ENCODE results near the gene PTPRR.

PTPRR gene

GRCh38 chr12:70628701-70629480, 291.6 kb downstream of the PTPRR start:
- Histone ChIP-seq H3K4me1 (ENCODE audit: control insufficient read depth in 2 of 2, insufficient read depth in 2 of 2, low read length in 2 of 2) (no peaks in the 10 kb centered on the region), H3K36me3 (ENCODE audit: control insufficient read depth in 2 of 2, insufficient read depth in 2 of 2, low read length in 2 of 2) (no peaks in the 10 kb centered on the region), H3K4me3 (ENCODE audit: low read length in 2 of 2) (no peak overlapping the region), H3K27ac (ENCODE audit: low read depth in 2 of 2, low read length in 2 of 2) (no peak overlapping the region), H3K9ac (ENCODE audit: low read depth in 1 of 2, low read length in 2 of 2) (no peak overlapping the region), H3K27me3 (ENCODE audit: control insufficient read depth in 2 of 2, insufficient read depth in 2 of 2, low read length in 2 of 2) (no peaks in the 10 kb centered on the region), H3K9me3 (ENCODE audit: control insufficient read depth in 2 of 2, low read length in 2 of 2) (no peaks in the 10 kb centered on the region)

- Histone ChIP-seq H3K27me3 (ENCODE audit: control insufficient read depth in 2 of 2, insufficient read depth in 2 of 2, low read length in 2 of 2) (no peaks in the 10 kb centered on the region), H3K9ac (ENCODE audit: low read depth in 1 of 2, low read length in 2 of 2) (no peak overlapping the region), H3K4me1 (ENCODE audit: control insufficient read depth in 2 of 2, insufficient read depth in 2 of 2, low read length in 2 of 2) (no peaks in the 10 kb centered on the region), H3K27ac (ENCODE audit: low read depth in 2 of 2, low read length in 2 of 2) (no peak overlapping the region), H3K36me3 (ENCODE audit: control insufficient read depth in 2 of 2, insufficient read depth in 2 of 2, low read length in 2 of 2) (no peaks in the 10 kb centered on the region), H3K9me3 (ENCODE audit: control insufficient read depth in 2 of 2, low read length in 2 of 2) (no peaks in the 10 kb centered on the region), H3K4me3 (ENCODE audit: low read length in 2 of 2) (no peak overlapping the region)
Observed at GRCh38 chr12:70627677-70628076, 292.9 kb downstream of the PTPRR start.

- H3K27ac ChIP-seq (ENCODE audit: low read depth in 2 of 2, low read length in 2 of 2) = no peak overlapping the region
- no peaks in the 10 kb centered on the region for H3K4me1 ChIP-seq (ENCODE audit: control insufficient read depth in 2 of 2, insufficient read depth in 2 of 2, low read length in 2 of 2)
- no peaks in the 10 kb centered on the region for H3K27me3 ChIP-seq (ENCODE audit: control insufficient read depth in 2 of 2, insufficient read depth in 2 of 2, low read length in 2 of 2)
- H3K36me3 ChIP-seq (ENCODE audit: control insufficient read depth in 2 of 2, insufficient read depth in 2 of 2, low read length in 2 of 2) = no peaks in the 10 kb centered on the region
- no peak overlapping the region for H3K9ac ChIP-seq (ENCODE audit: low read depth in 1 of 2, low read length in 2 of 2)
- H3K4me3 ChIP-seq (ENCODE audit: low read length in 2 of 2) = no peak overlapping the region
- no peaks in the 10 kb centered on the region for H3K9me3 ChIP-seq (ENCODE audit: control insufficient read depth in 2 of 2, low read length in 2 of 2)
Observed at GRCh38 chr12:70626180-70626579, 294.4 kb downstream of the PTPRR start.

- Histone ChIP-seq H3K36me3 (ENCODE audit: control insufficient read depth in 2 of 2, insufficient read depth in 2 of 2, low read length in 2 of 2) (no peaks in the 10 kb centered on the region), H3K9me3 (ENCODE audit: control insufficient read depth in 2 of 2, low read length in 2 of 2) (no peaks in the 10 kb centered on the region), H3K4me1 (ENCODE audit: control insufficient read depth in 2 of 2, insufficient read depth in 2 of 2, low read length in 2 of 2) (no peaks in the 10 kb centered on the region), H3K4me3 (ENCODE audit: low read length in 2 of 2) (no peak overlapping the region), H3K27me3 (ENCODE audit: control insufficient read depth in 2 of 2, insufficient read depth in 2 of 2, low read length in 2 of 2) (no peaks in the 10 kb centered on the region), H3K9ac (ENCODE audit: low read depth in 1 of 2, low read length in 2 of 2) (no peak overlapping the region), H3K27ac (ENCODE audit: low read depth in 2 of 2, low read length in 2 of 2) (no peak overlapping the region)
Observed at GRCh38 chr12:70619471-70620152, 300.9 kb downstream of the PTPRR start.

- Histone ChIP-seq H3K36me3 (ENCODE audit: control insufficient read depth in 2 of 2, insufficient read depth in 2 of 2, low read length in 2 of 2) (no peaks in the 10 kb centered on the region), H3K27ac (ENCODE audit: low read depth in 2 of 2, low read length in 2 of 2) (no peak overlapping the region), H3K4me1 (ENCODE audit: control insufficient read depth in 2 of 2, insufficient read depth in 2 of 2, low read length in 2 of 2) (no peaks in the 10 kb centered on the region), H3K4me3 (ENCODE audit: low read length in 2 of 2) (no peak overlapping the region), H3K9ac (ENCODE audit: low read depth in 1 of 2, low read length in 2 of 2) (no peak overlapping the region), H3K27me3 (ENCODE audit: control insufficient read depth in 2 of 2, insufficient read depth in 2 of 2, low read length in 2 of 2) (no peaks in the 10 kb centered on the region), H3K9me3 (ENCODE audit: control insufficient read depth in 2 of 2, low read length in 2 of 2) (no peaks in the 10 kb centered on the region)
Observed at GRCh38 chr12:70618371-70618770, 302.2 kb downstream of the PTPRR start.

- H3K4me3 ChIP-seq (ENCODE audit: low read length in 2 of 2) = no peak overlapping the region
- no peak overlapping the region for H3K9ac ChIP-seq (ENCODE audit: low read depth in 1 of 2, low read length in 2 of 2)
- H3K27me3 ChIP-seq (ENCODE audit: control insufficient read depth in 2 of 2, insufficient read depth in 2 of 2, low read length in 2 of 2) = no peaks in the 10 kb centered on the region
- no peaks in the 10 kb centered on the region for H3K4me1 ChIP-seq (ENCODE audit: control insufficient read depth in 2 of 2, insufficient read depth in 2 of 2, low read length in 2 of 2)
- H3K27ac ChIP-seq (ENCODE audit: low read depth in 2 of 2, low read length in 2 of 2) = no peak overlapping the region
- H3K9me3 ChIP-seq (ENCODE audit: control insufficient read depth in 2 of 2, low read length in 2 of 2) = no peaks in the 10 kb centered on the region
- H3K36me3 ChIP-seq (ENCODE audit: control insufficient read depth in 2 of 2, insufficient read depth in 2 of 2, low read length in 2 of 2) = no peaks in the 10 kb centered on the region
Observed at GRCh38 chr12:70617450-70617849, 303.1 kb downstream of the PTPRR start.

GRCh38 chr12:70615174-70615866, 305.2 kb downstream of the PTPRR start:
- Histone ChIP-seq H3K9me3 (ENCODE audit: control insufficient read depth in 2 of 2, low read length in 2 of 2) (no peaks in the 10 kb centered on the region), H3K36me3 (ENCODE audit: control insufficient read depth in 2 of 2, insufficient read depth in 2 of 2, low read length in 2 of 2) (no peaks in the 10 kb centered on the region), H3K4me3 (ENCODE audit: low read length in 2 of 2) (no peak overlapping the region), H3K27ac (ENCODE audit: low read depth in 2 of 2, low read length in 2 of 2) (no peak overlapping the region), H3K27me3 (ENCODE audit: control insufficient read depth in 2 of 2, insufficient read depth in 2 of 2, low read length in 2 of 2) (no peaks in the 10 kb centered on the region), H3K4me1 (ENCODE audit: control insufficient read depth in 2 of 2, insufficient read depth in 2 of 2, low read length in 2 of 2) (peaks cover 0 to 4% of the 10 kb centered on the region in 2 donors), H3K9ac (ENCODE audit: low read depth in 1 of 2, low read length in 2 of 2) (no peak overlapping the region)

GRCh38 chr12:70609739-70610491, 310.6 kb downstream of the PTPRR start:
- Histone ChIP-seq H3K4me1 (ENCODE audit: control insufficient read depth in 2 of 2, insufficient read depth in 2 of 2, low read length in 2 of 2) (peaks cover 5 to 9% of the 10 kb centered on the region in 2 donors), H3K27ac (ENCODE audit: low read depth in 2 of 2, low read length in 2 of 2) (peak overlapping the region; percentile 63 to 67), H3K27me3 (ENCODE audit: control insufficient read depth in 2 of 2, insufficient read depth in 2 of 2, low read length in 2 of 2) (no peaks in the 10 kb centered on the region), H3K4me3 (ENCODE audit: low read length in 2 of 2) (peak overlapping the region; percentile 72 to 73), H3K36me3 (ENCODE audit: control insufficient read depth in 2 of 2, insufficient read depth in 2 of 2, low read length in 2 of 2) (no peaks in the 10 kb centered on the region), H3K9ac (ENCODE audit: low read depth in 1 of 2, low read length in 2 of 2) (peak overlapping the region; percentile 47 to 72), H3K9me3 (ENCODE audit: control insufficient read depth in 2 of 2, low read length in 2 of 2) (no peaks in the 10 kb centered on the region)

- Histone ChIP-seq H3K27me3 (ENCODE audit: control insufficient read depth in 2 of 2, insufficient read depth in 2 of 2, low read length in 2 of 2) (no peaks in the 10 kb centered on the region), H3K27ac (ENCODE audit: low read depth in 2 of 2, low read length in 2 of 2) (peak overlapping the region; percentile 15 to 63), H3K4me3 (ENCODE audit: low read length in 2 of 2) (peak overlapping the region; percentile 72 to 73), H3K4me1 (ENCODE audit: control insufficient read depth in 2 of 2, insufficient read depth in 2 of 2, low read length in 2 of 2) (peaks cover 5 to 9% of the 10 kb centered on the region in 2 donors), H3K9me3 (ENCODE audit: control insufficient read depth in 2 of 2, low read length in 2 of 2) (no peaks in the 10 kb centered on the region), H3K36me3 (ENCODE audit: control insufficient read depth in 2 of 2, insufficient read depth in 2 of 2, low read length in 2 of 2) (no peaks in the 10 kb centered on the region), H3K9ac (ENCODE audit: low read depth in 1 of 2, low read length in 2 of 2) (peak overlapping the region; percentile 47 to 72)
Observed at GRCh38 chr12:70609203-70609602, 311.3 kb downstream of the PTPRR start.
